HEK293 (cell line): ENCODE results near the gene SLC27A3.

Experiments used
- CTCF ChIA-PET: fragments of 350-600 bp; formaldehyde crosslinking; extraction: SDS; loops from one replicate; lab custom pipeline; 2021; ENCODE audit warnings: antibody characterized with exemption; lab: Yijun Ruan, JAX
- POLR2A ChIA-PET: fragments of 300-600 bp; formaldehyde crosslinking; extraction: SDS; loops from one replicate; lab custom pipeline; 2020; ENCODE audit warnings: antibody characterized with exemption, inconsistent platforms; lab: Yijun Ruan, JAX
- H3K27ac ChIP-seq: fragments of 200-500 bp; sonication (Bioruptor generic); 2 replicates; pipeline ENCODE4 v1.5.1; 2014; ENCODE audit warnings: low read depth, low read length, control low read depth, inconsistent platforms; ENCODE audit errors: extremely low read depth
- H3K36me3 ChIP-seq, 2 experiments: fragments of 200-500 bp in 1 of 2; sonication (Bioruptor generic) in 1 of 2; 1 replicate in 1 of 2; 2 replicates in 1 of 2; pipeline ENCODE4 v1.5.1; 2014 to 2017; ENCODE audit warnings: inconsistent platforms in 2 of 2, low read length in 2 of 2; ENCODE audit not compliant: control insufficient read depth in 2 of 2, insufficient read depth in 1 of 2
- H3K4me1 ChIP-seq: fragments of 200-500 bp; sonication (Bioruptor generic); 2 replicates; pipeline ENCODE4 v1.5.1; 2014; ENCODE audit warnings: mild to moderate bottlenecking, low read length, inconsistent platforms; ENCODE audit not compliant: control insufficient read depth, insufficient read depth
- H3K4me3 ChIP-seq: 2 replicates; pipeline ENCODE4 v1.5.1; 2011; ENCODE audit warnings: low read depth, mild to moderate bottlenecking, control low read depth, low read length, moderate library complexity
- H3K9me3 ChIP-seq: fragments of 200-500 bp; sonication (Bioruptor generic); 2 replicates; pipeline ENCODE4 v1.5.1; 2014; ENCODE audit warnings: low read depth, low read length, inconsistent platforms; ENCODE audit not compliant: control insufficient read depth, insufficient read depth
- EGR2 ChIP-seq: fragments of 450-650 bp; formaldehyde crosslinking; IDR thresholded peaks from 2 replicates; pipeline ENCODE4 v1.5.1; 2016; ENCODE audit warnings: low read depth, missing biosample characterization, missing genetic modification characterization
- GLI4 ChIP-seq: fragments of 450-650 bp; formaldehyde crosslinking; IDR thresholded peaks from 2 replicates; pipeline ENCODE4 v1.5.1; 2016; ENCODE audit warnings: missing biosample characterization, missing genetic modification characterization
- MZF1 ChIP-seq: fragments of 450-650 bp; formaldehyde crosslinking; IDR thresholded peaks from 2 replicates; pipeline ENCODE4 v1.5.1; 2017; ENCODE audit warnings: missing biosample characterization, missing genetic modification characterization, borderline replicate concordance
- SCRT2 ChIP-seq: fragments of 450-650 bp; formaldehyde crosslinking; IDR thresholded peaks from 2 replicates; pipeline ENCODE4 v1.5.1; 2016; ENCODE audit warnings: missing biosample characterization, missing genetic modification characterization
- ZFHX2 ChIP-seq: fragments of 450-650 bp; formaldehyde crosslinking; conservative IDR thresholded peaks from 2 replicates; pipeline ENCODE4 v1.5.1; 2016; ENCODE audit warnings: missing biosample characterization, missing genetic modification characterization
- ZFP41 ChIP-seq: fragments of 450-650 bp; formaldehyde crosslinking; IDR thresholded peaks from 2 replicates; pipeline ENCODE4 v1.5.1; 2016; ENCODE audit warnings: missing biosample characterization, missing genetic modification characterization, borderline replicate concordance
- ZNF133 ChIP-seq: fragments of 450-650 bp; formaldehyde crosslinking; IDR thresholded peaks from 2 replicates; pipeline ENCODE4 v1.5.1; 2016; ENCODE audit warnings: missing biosample characterization, missing genetic modification characterization
- ZNF26 ChIP-seq: fragments of 450-650 bp; formaldehyde crosslinking; IDR thresholded peaks from 2 replicates; pipeline ENCODE4 v1.5.1; 2016; ENCODE audit warnings: missing biosample characterization, missing genetic modification characterization
- ZNF37A ChIP-seq: fragments of 450-650 bp; IDR thresholded peaks from 2 replicates; pipeline ENCODE4 v1.5.1; 2018; ENCODE audit warnings: missing biosample characterization, missing genetic modification characterization
- ZNF629 ChIP-seq: fragments of 450-650 bp; formaldehyde crosslinking; IDR thresholded peaks from 2 replicates; pipeline ENCODE4 v1.5.1; 2017; ENCODE audit warnings: missing biosample characterization, missing genetic modification characterization
- ZNF677 ChIP-seq: fragments of 450-650 bp; IDR thresholded peaks from 2 replicates; pipeline ENCODE4 v1.5.0; 2018; ENCODE audit warnings: missing biosample characterization, mild to moderate bottlenecking, missing genetic modification characterization, moderate library complexity
- TF ChIP-seq, protein P1 (sequence below): fragments of 450-650 bp; formaldehyde crosslinking; optimal IDR thresholded peaks from 2 replicates; pipeline ENCODE3; 2016; ENCODE audit warnings: missing biosample characterization, mild to moderate bottlenecking, missing genetic modification characterization
- TF ChIP-seq, protein P2 (sequence below): fragments of 450-650 bp; formaldehyde crosslinking; IDR thresholded peaks from 2 replicates; pipeline ENCODE4 v1.5.1; 2016; ENCODE audit warnings: missing biosample characterization, missing genetic modification characterization

SLC27A3 gene

GRCh38 chr1:153799566-153800465, 24.6 kb downstream of the SLC27A3 start:
- H3K9me3 ChIP-seq = no peaks in the 10 kb centered on the region
- peaks cover 0 to 20% of the 10 kb centered on the region in 2 experiments; a peak in 1 of 3 replicates for H3K36me3 ChIP-seq
- ChIA-PET CTCF (interaction anchor here (0.6 to 4.4 kb wide), 4 partner anchors 19 to 340 kb away, joined by 3 to 46 read pairs (median 11); partner anchors contain the start of gene RAB13), POLR2A (interaction anchor here (1.6 to 1.7 kb wide), 2 partner anchors 186 to 190 kb away, joined by 4 to 8 read pairs; partner anchors contain the start of genes RAB13 and RPS27)
- no peak overlapping the region for H3K27ac ChIP-seq
- H3K4me1 ChIP-seq = no peaks in the 10 kb centered on the region
- no peak overlapping the region for H3K4me3 ChIP-seq
- TF ChIP-seq, protein P1, sequence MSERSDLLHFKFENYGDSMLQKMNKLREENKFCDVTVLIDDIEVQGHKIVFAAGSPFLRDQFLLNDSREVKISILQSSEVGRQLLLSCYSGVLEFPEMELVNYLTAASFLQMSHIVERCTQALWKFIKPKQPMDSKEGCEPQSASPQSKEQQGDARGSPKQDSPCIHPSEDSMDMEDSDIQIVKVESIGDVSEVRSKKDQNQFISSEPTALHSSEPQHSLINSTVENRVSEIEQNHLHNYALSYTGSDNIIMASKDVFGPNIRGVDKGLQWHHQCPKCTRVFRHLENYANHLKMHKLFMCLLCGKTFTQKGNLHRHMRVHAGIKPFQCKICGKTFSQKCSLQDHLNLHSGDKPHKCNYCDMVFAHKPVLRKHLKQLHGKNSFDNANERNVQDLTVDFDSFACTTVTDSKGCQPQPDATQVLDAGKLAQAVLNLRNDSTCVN (tag by site-specific recombination) = no peak
- no peak for TF ChIP-seq GLI4 (tag by site-specific recombination)
- TF ChIP-seq ZNF677 (tag by site-specific recombination) = no peak
- TF ChIP-seq ZNF629 (tag by site-specific recombination) = no peak
- no peak for TF ChIP-seq ZNF133 (tag by site-specific recombination)
- TF ChIP-seq ZFP41 (tag by site-specific recombination) = no peak
- no peak for TF ChIP-seq ZNF26 (tag by site-specific recombination)
- TF ChIP-seq, protein P2, sequence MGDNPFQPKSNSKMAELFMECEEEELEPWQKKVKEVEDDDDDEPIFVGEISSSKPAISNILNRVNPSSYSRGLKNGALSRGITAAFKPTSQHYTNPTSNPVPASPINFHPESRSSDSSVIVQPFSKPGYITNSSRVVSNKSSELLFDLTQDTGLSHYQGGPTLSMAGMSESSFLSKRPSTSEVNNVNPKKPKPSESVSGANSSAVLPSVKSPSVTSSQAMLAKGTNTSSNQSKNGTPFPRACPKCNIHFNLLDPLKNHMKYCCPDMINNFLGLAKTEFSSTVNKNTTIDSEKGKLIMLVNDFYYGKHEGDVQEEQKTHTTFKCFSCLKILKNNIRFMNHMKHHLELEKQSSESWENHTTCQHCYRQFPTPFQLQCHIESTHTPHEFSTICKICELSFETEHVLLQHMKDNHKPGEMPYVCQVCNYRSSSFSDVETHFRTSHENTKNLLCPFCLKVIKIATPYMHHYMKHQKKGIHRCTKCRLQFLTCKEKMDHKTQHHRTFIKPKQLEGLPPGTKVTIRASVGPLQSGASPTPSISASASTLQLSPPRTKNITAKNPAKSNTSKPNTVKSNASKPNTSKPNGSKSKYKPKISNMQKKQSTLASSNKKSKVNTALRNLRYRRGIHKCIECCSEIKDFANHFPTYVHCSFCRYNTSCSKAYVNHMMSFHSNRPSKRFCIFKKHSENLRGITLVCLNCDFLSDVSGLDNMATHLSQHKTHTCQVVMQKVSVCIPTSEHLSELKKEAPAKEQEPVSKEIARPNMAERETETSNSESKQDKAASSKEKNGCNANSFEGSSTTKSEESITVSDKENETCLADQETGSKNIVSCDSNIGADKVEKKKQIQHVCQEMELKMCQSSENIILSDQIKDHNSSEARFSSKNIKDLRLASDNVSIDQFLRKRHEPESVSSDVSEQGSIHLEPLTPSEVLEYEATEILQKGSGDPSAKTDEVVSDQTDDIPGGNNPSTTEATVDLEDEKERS (tag by site-specific recombination) = no peak
- no peak for TF ChIP-seq ZNF37A (tag by site-specific recombination)
- no peak for TF ChIP-seq SCRT2 (tag by site-specific recombination)

GRCh38 chr1:153800516-153800915, 25.3 kb downstream of the SLC27A3 start:
- H3K4me3 ChIP-seq = no peak overlapping the region
- no peak overlapping the region for H3K27ac ChIP-seq
- H3K4me1 ChIP-seq = no peaks in the 10 kb centered on the region
- H3K36me3 ChIP-seq = peaks cover 0 to 20% of the 10 kb centered on the region in 2 experiments; a peak in 1 of 3 replicates
- ChIA-PET POLR2A (interaction anchor here (1.1 to 1.7 kb wide), 2 partner anchors 186 to 190 kb away, joined by 4 to 5 read pairs; partner anchors contain the start of gene RAB13), CTCF (interaction anchor here (3.1 kb wide), 1 partner anchor 186 kb away, joined by 19 read pairs; the partner anchor contains the start of gene RAB13)
- no peaks in the 10 kb centered on the region for H3K9me3 ChIP-seq
- TF ChIP-seq EGR2 (peak; percentile 67; the same call in 1 of the 2 replicates), MZF1 (tag by site-specific recombination) (no peak), ZFHX2 (tag by site-specific recombination) (peak; percentile 74)
- TF ChIP-seq, all 188 proteins: peak for 2
